DOHH2 (cell line): ENCODE measurements around the gene ORC4.
A peak's percentile ranks its signal among the peaks of the same experiment; 100 is the strongest.

Source experiments
- H3F3A ChIP-seq: fragments of 200-600 bp; sonication (generic), shearing (Covaris generic); 2 replicates; pipeline ENCODE4 v1.6.0; 2016; ENCODE audit warnings: antibody characterized with exemption, mild to moderate bottlenecking; ENCODE audit not compliant: control insufficient read depth, insufficient read depth
- H3K27ac ChIP-seq: fragments of 200-600 bp; sonication (generic); 2 replicates; pipeline ENCODE4 v1.5.1; 2014; ENCODE audit warnings: low read depth, mild to moderate bottlenecking, low read length, moderate library complexity
- H3K27me3 ChIP-seq: fragments of 200-600 bp; sonication (generic); 2 replicates; pipeline ENCODE4 v1.6.1; 2014; ENCODE audit warnings: mild to moderate bottlenecking, low read length, mixed read lengths; ENCODE audit not compliant: control insufficient read depth
- H3K36me3 ChIP-seq: fragments of 200-600 bp; sonication (generic); 2 replicates; pipeline ENCODE4 v1.6.1; 2014; ENCODE audit warnings: mild to moderate bottlenecking, low read length, moderate library complexity, mixed read lengths; ENCODE audit not compliant: control insufficient read depth
- H3K4me1 ChIP-seq: fragments of 200-600 bp; sonication (generic); 2 replicates; pipeline ENCODE4 v1.6.1; 2014; ENCODE audit warnings: mild to moderate bottlenecking, low read length, mixed read lengths; ENCODE audit not compliant: control insufficient read depth
- H3K4me2 ChIP-seq: fragments of 200-600 bp; sonication (generic); 2 replicates; pipeline ENCODE4 v1.6.0; 2014; ENCODE audit warnings: mild to moderate bottlenecking, low read length, moderate library complexity
- H3K4me3 ChIP-seq: fragments of 200-600 bp; sonication (generic); 2 replicates; pipeline ENCODE4 v1.5.1; 2014; ENCODE audit warnings: mild to moderate bottlenecking, low read length, mixed read lengths
- H3K79me2 ChIP-seq: fragments of 200-600 bp; sonication (generic); 2 replicates; pipeline ENCODE4 v1.6.1; 2014; ENCODE audit warnings: mild to moderate bottlenecking, low read length, mixed read lengths; ENCODE audit not compliant: control insufficient read depth
- H3K9me2 ChIP-seq: fragments of 200-600 bp; sonication (generic); replicated peaks from 2 replicates; pipeline ENCODE4 v1.6.1; 2014; ENCODE audit warnings: mild to moderate bottlenecking, low read length, mixed read lengths; ENCODE audit not compliant: control insufficient read depth
- H3K9me3 ChIP-seq: fragments of 200-600 bp; sonication (generic); 2 replicates; pipeline ENCODE4 v1.6.1; 2014; ENCODE audit warnings: antibody characterized with exemption, low read length, mixed read lengths; ENCODE audit not compliant: control insufficient read depth, insufficient read depth
- H4K20me1 ChIP-seq: fragments of 200-600 bp; sonication (generic); 2 replicates; pipeline ENCODE4 v1.6.0; 2014; ENCODE audit warnings: low read depth, mild to moderate bottlenecking, antibody characterized with exemption, low read length, moderate library complexity; ENCODE audit not compliant: control insufficient read depth, insufficient read depth
- EZH2phosphoT487 ChIP-seq: fragments of 200-600 bp; sonication (generic); IDR thresholded peaks from 2 replicates; pipeline ENCODE4 v1.6.1; 2017; ENCODE audit warnings: borderline replicate concordance, mild to moderate bottlenecking, antibody characterized with exemption, low read length, moderate library complexity, mixed read lengths
- TF ChIP-seq, protein P1 (sequence below): fragments of 200-600 bp; sonication (generic); IDR thresholded peaks from one replicate; pipeline ENCODE4 v1.5.1; 2014; ENCODE audit warnings: antibody characterized with exemption, mild to moderate bottlenecking, low read depth, low read length; ENCODE audit not compliant: poor library complexity, severe bottlenecking

The ORC4 gene

GRCh38 chr2:147989809-147990403, 30.6 kb downstream of the ORC4 start:
- TF ChIP-seq, protein P1, sequence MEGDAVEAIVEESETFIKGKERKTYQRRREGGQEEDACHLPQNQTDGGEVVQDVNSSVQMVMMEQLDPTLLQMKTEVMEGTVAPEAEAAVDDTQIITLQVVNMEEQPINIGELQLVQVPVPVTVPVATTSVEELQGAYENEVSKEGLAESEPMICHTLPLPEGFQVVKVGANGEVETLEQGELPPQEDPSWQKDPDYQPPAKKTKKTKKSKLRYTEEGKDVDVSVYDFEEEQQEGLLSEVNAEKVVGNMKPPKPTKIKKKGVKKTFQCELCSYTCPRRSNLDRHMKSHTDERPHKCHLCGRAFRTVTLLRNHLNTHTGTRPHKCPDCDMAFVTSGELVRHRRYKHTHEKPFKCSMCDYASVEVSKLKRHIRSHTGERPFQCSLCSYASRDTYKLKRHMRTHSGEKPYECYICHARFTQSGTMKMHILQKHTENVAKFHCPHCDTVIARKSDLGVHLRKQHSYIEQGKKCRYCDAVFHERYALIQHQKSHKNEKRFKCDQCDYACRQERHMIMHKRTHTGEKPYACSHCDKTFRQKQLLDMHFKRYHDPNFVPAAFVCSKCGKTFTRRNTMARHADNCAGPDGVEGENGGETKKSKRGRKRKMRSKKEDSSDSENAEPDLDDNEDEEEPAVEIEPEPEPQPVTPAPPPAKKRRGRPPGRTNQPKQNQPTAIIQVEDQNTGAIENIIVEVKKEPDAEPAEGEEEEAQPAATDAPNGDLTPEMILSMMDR: peak; percentile 82
- no peak for TF ChIP-seq EZH2phosphoT487
- peaks cover 56% of the 10 kb centered on the region for H3K79me2 ChIP-seq
- H3K9me2 ChIP-seq: no peaks in the 10 kb centered on the region
- no peaks in the 10 kb centered on the region for H3K27me3 ChIP-seq
- H3K4me1 ChIP-seq: 0 out of 2 replicates have a peak, but pooled peaks cover 6% of the 10 kb centered on the region
- H3F3A ChIP-seq: peaks cover 4% of the 10 kb centered on the region; the same call in 1 of the 2 replicates
- H4K20me1 ChIP-seq: no peaks in the 10 kb centered on the region
- H3K4me2 ChIP-seq: no peak overlapping the region; the same call in 1 of the 2 replicates
- no peak overlapping the region for H3K4me3 ChIP-seq
- no peak overlapping the region for H3K27ac ChIP-seq
- H3K36me3 ChIP-seq: no peaks in the 10 kb centered on the region; the same call in 1 of the 2 replicates
- no peaks in the 10 kb centered on the region for H3K9me3 ChIP-seq

GRCh38 chr2:147989102-147989501, 31.4 kb downstream of the ORC4 start:
- Histone ChIP-seq H3K79me2 (peaks cover 53% of the 10 kb centered on the region), H3K27me3 (no peaks in the 10 kb centered on the region)

GRCh38 chr2:147980940-147981528, 39.5 kb downstream of the ORC4 start:
- Histone ChIP-seq H3K4me3 (no peak overlapping the region), H3K9me2 (no peaks in the 10 kb centered on the region), H3K4me1 (no peaks in the 10 kb centered on the region), H3K4me2 (no peak overlapping the region), H3F3A (no peaks in the 10 kb centered on the region), H3K9me3 (no peaks in the 10 kb centered on the region; the same call in 1 of the 2 replicates), H3K79me2 (peaks cover 54% of the 10 kb centered on the region), H3K27ac (no peak overlapping the region), H3K27me3 (no peaks in the 10 kb centered on the region), H3K36me3 (peaks cover 5% of the 10 kb centered on the region; the same call in 1 of the 2 replicates), H4K20me1 (no peaks in the 10 kb centered on the region; the same call in 1 of the 2 replicates)
- TF ChIP-seq, protein P1: no peak
- TF ChIP-seq EZH2phosphoT487: no peak

More at GRCh38 chr2:147989102-147989501, 31.4 kb downstream of the ORC4 start:
- H3F3A ChIP-seq: peaks cover 4% of the 10 kb centered on the region; the same call in 1 of the 2 replicates
- TF ChIP-seq EZH2phosphoT487: no peak
- H3K36me3 ChIP-seq: no peaks in the 10 kb centered on the region
- H3K9me3 ChIP-seq: no peaks in the 10 kb centered on the region
- H3K9me2 ChIP-seq: no peaks in the 10 kb centered on the region
- no peak overlapping the region for H3K4me2 ChIP-seq
- 0 out of 2 replicates have a peak, but pooled peaks cover 6% of the 10 kb centered on the region for H3K4me1 ChIP-seq
- no peaks in the 10 kb centered on the region; the same call in 1 of the 2 replicates for H4K20me1 ChIP-seq
- H3K27ac ChIP-seq: no peak overlapping the region
- H3K4me3 ChIP-seq: no peak overlapping the region

DNA sequence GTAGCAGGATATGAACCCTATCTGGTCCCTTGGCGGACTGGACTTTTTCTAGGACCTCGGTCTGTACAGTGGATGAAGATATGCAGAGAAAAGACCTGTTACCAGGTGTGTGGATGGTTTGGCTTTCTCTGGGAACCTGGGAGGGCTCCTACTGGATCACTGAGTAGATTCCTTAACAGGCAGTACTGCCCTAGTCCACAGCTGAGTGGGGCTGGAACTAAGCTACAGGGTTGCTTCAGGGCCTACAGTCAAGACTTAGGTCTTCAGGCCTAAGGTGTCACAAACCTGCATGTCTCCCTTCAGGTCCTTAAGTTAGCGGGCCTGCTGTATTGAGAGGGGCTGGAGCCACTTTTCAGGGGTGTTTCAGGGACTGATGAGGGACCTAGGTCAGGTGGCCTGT, 42.9 kb downstream of the ORC4 start:
- Histone ChIP-seq H3K27ac (no peak overlapping the region), H3K4me1 (no peaks in the 10 kb centered on the region), H3K36me3 (peaks cover 5% of the 10 kb centered on the region; the same call in 1 of the 2 replicates), H3K79me2 (peaks cover 34% of the 10 kb centered on the region), H3F3A (no peaks in the 10 kb centered on the region), H3K9me2 (no peaks in the 10 kb centered on the region), H3K4me2 (no peak overlapping the region), H4K20me1 (no peaks in the 10 kb centered on the region), H3K27me3 (no peaks in the 10 kb centered on the region), H3K4me3 (no peak overlapping the region), H3K9me3 (no peaks in the 10 kb centered on the region; the same call in 1 of the 2 replicates)
- TF ChIP-seq, protein P1: no peak
- TF ChIP-seq EZH2phosphoT487: no peak
